DOHH2 (cell line): ENCODE results near the gene PTGIS.

Experiments used
- CTCF ChIP-seq: fragments of 200-600 bp; sonication (generic); IDR thresholded peaks from one replicate; pipeline ENCODE4 v1.5.1; 2014; ENCODE audit warnings: antibody characterized with exemption, mild to moderate bottlenecking, low read depth, low read length; ENCODE audit not compliant: poor library complexity, severe bottlenecking
- EZH2phosphoT487 ChIP-seq: fragments of 200-600 bp; sonication (generic); IDR thresholded peaks from 2 replicates; pipeline ENCODE4 v1.6.1; 2017; ENCODE audit warnings: borderline replicate concordance, mild to moderate bottlenecking, antibody characterized with exemption, low read length, moderate library complexity, mixed read lengths

GRCh38 chr20:49516916-49517804, 50.8 kb downstream of the PTGIS start:
- TF ChIP-seq CTCF (no peak), EZH2phosphoT487 (no peak)
